ENCODE results near the gene ASCC1. TPM values are rescaled to one million over a fixed set of nuclear protein-coding genes. Genes with fewer than 3 reads are reported as not detected.
A peak's percentile ranks its signal among the peaks of the same experiment; 100 is the strongest.

Gene ASCC1
- total RNA-seq, 2 experiments from 2014 or later: 50.9 to 52.5 TPM

DNA sequence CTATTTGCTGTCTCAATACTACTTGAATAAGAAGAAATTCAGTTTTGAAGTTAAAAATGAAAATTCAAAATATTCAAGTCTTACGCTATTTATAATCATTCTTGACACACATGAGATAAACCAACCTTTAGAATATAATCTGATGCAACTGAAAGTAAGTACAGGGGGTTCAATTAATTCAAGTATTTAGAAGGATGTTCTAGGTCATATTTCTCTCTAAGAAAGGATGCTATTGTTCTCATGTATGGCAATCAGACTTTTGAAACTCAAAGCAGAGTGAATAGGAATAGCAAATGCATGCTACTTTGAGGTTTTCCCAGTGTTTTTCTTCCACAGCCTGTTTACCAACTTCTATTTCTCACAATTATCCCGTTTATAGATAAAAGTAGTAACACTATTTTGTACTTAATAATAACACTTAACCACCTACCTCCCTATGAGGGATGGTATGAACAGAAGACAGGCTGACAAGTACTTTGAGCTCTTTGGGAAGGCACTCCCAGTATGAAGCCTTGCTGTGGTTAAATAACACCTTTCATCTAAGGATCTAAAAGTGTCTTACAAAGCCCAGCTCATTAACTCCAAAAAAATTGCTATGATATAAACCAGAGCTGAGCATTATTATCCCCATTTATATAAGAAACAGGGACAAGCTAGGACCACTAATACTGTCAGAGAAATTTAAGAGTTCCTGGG lies 109.8 kb downstream of the ASCC1 start:
- ChIA-PET POLR2A (no interaction called here), CTCF (interaction anchor here (1.7 kb wide), 1 partner anchor 231 kb away, joined by 6 read pairs; no protein-coding TSS in a partner anchor)
- intact Hi-C loops (cut with micrococcal nuclease): loop anchor here (2.0 to 5.0 kb wide), 3 partner anchors 18 to 226 kb away; partner anchors contain the start of gene SPOCK2
- peaks cover 80% of the 10 kb centered on the region for H3K4me1 Mint-ChIP-seq (ENCODE audit: low read depth)
- peaks cover 20% of the 10 kb centered on the region for H3K36me3 Mint-ChIP-seq
- H3K27me3 Mint-ChIP-seq: no peaks in the 10 kb centered on the region
- H3K27ac Mint-ChIP-seq: peak overlapping the region; percentile 97
- H3K9me3 Mint-ChIP-seq: no peaks in the 10 kb centered on the region
- no peak for DNase-seq
- peak overlapping the region; percentile 76 for H3K4me3 Mint-ChIP-seq

DNA sequence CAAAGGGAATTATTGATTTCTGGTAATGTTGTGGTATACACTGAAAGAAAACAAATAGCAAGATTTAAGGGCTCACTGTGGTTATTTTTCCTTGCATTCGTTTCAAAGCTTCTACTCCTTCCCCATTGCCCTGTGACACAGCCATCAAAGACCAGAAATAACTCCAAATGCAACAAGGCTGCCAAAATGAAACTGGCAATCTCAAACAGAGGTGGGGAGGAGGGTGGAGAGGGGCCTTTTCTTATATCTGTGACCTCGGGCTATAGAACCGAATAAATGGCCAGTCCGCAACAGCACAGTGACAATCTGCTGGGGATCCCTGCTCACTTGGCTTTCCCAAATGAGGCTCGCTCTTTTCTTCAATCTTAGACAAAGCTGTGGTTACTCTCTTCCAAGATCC lies 110.4 kb downstream of the ASCC1 start:
- intact Hi-C loops (cut with micrococcal nuclease): loop anchor here (2.0 to 5.0 kb wide), 3 partner anchors 17 to 227 kb away; partner anchors contain the start of gene SPOCK2
- Mint-ChIP-seq H3K36me3 (peaks cover 21% of the 10 kb centered on the region), H3K4me1 (ENCODE audit: low read depth) (peaks cover 83% of the 10 kb centered on the region), H3K27ac (peak overlapping the region; percentile 97), H3K9me3 (no peaks in the 10 kb centered on the region), H3K4me3 (no peak overlapping the region), H3K27me3 (no peaks in the 10 kb centered on the region)
- DNase-seq: no peak
- CTCF ChIA-PET: interaction anchor here (1.1 kb wide), 1 partner anchor 57 kb away, joined by 3 read pairs; no protein-coding TSS in a partner anchor
- POLR2A ChIA-PET: no interaction called here

DNA sequence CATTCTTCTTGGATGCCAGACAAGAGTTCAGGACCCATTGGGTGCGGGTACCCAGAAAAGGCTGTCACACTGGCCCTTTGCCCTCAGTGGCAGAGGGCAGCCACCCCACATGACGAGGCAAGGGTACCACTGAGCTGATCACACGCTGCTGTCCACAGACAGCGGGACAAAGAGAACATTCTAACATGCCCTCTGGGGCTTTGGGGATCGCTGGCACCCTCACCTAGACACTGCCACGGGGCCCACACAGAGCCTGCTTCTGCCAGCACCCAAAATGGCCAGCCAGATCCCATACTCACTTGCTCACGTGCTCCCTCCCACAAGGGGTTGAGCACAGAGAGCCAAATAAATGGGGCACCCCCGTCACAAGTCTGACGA lies 111.0 kb downstream of the ASCC1 start:
- peak overlapping the region; percentile 97 for H3K27ac Mint-ChIP-seq
- POLR2A ChIA-PET: no interaction called here

DNA sequence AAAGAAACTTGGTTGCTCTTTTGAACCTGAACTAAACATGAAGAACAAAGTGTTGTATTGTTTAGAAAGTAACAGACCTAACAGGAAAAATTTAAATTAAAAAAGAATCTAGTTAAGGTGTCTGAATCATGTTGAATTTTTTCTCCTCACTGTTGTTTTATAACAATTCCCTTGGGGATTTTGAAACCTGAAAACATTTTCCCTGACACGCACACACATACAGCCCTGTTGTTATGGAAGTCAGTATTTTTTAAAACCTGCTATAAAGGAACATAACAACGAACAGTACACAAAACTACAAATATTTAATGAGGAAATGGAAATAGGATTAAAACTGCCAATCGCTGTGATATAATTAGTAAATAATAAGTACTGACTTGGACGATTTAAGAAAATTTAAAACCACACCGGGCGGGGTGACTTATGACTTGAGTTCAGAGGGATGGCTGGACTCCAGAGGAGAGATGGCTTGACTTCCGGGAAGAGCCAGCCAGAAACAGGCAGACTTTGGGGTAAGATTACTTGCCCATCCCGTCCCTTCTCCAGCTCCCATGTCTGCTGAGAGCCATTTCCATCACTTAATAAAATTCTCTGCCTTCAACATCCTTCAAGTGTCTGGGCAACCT lies 111.5 kb downstream of the ASCC1 start:
- no peaks in the 10 kb centered on the region for H3K9me3 Mint-ChIP-seq
- no peak overlapping the region for H3K4me3 Mint-ChIP-seq
- DNase-seq: no peak
- H3K27ac Mint-ChIP-seq: peak overlapping the region; percentile 97
- H3K27me3 Mint-ChIP-seq: no peaks in the 10 kb centered on the region
- peaks cover 23% of the 10 kb centered on the region for H3K36me3 Mint-ChIP-seq
- ChIA-PET POLR2A (no interaction called here), CTCF (interaction anchor here (1.1 kb wide), 1 partner anchor 56 kb away, joined by 3 read pairs; no protein-coding TSS in a partner anchor)
- intact Hi-C loops (cut with micrococcal nuclease): loop anchor here (5.0 kb wide), 2 partner anchors 58 to 228 kb away; no protein-coding TSS in a partner anchor
- peaks cover 76% of the 10 kb centered on the region for H3K4me1 Mint-ChIP-seq (ENCODE audit: low read depth)

More for the DNA sequence above, 111.0 kb downstream of the ASCC1 start:
- Mint-ChIP-seq H3K27me3 (no peaks in the 10 kb centered on the region), H3K9me3 (no peaks in the 10 kb centered on the region), H3K36me3 (peaks cover 23% of the 10 kb centered on the region), H3K4me3 (no peak overlapping the region), H3K4me1 (ENCODE audit: low read depth) (peaks cover 81% of the 10 kb centered on the region)
- CTCF ChIA-PET: interaction anchor here (1.1 kb wide), 1 partner anchor 57 kb away, joined by 3 read pairs; no protein-coding TSS in a partner anchor
- intact Hi-C loops (cut with micrococcal nuclease): loop anchor here (5.0 kb wide), 2 partner anchors 57 to 227 kb away; no protein-coding TSS in a partner anchor
- DNase-seq: no peak

DNA sequence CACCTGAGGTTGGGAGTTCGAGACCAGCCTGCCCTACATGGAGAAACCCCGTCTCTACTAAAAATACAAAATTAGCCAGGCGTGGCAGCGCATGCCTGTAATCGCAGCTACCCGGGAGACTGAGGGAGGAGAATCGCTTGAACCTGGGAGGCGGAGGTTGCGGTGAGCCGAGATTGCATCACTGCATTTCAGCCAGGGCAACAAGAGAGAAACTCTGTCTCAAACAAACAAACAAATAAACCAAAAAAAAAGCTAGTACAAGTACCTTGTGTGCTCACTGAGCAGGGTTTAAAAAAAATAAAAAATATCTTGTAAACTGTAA lies 116.5 kb downstream of the ASCC1 start:
- DNase-seq: no peak
- Mint-ChIP-seq H3K27ac (no peak overlapping the region), H3K27me3 (no peaks in the 10 kb centered on the region), H3K4me3 (no peak overlapping the region), H3K36me3 (peaks cover 36% of the 10 kb centered on the region), H3K4me1 (ENCODE audit: low read depth) (peaks cover 63% of the 10 kb centered on the region), H3K9me3 (no peaks in the 10 kb centered on the region)
- intact Hi-C loops (cut with micrococcal nuclease): no loop called here
- POLR2A ChIA-PET: interaction anchor here (1.0 kb wide), 1 partner anchor 10 kb away, joined by 5 read pairs; no protein-coding TSS in a partner anchor
- CTCF ChIA-PET: no interaction called here

DNA sequence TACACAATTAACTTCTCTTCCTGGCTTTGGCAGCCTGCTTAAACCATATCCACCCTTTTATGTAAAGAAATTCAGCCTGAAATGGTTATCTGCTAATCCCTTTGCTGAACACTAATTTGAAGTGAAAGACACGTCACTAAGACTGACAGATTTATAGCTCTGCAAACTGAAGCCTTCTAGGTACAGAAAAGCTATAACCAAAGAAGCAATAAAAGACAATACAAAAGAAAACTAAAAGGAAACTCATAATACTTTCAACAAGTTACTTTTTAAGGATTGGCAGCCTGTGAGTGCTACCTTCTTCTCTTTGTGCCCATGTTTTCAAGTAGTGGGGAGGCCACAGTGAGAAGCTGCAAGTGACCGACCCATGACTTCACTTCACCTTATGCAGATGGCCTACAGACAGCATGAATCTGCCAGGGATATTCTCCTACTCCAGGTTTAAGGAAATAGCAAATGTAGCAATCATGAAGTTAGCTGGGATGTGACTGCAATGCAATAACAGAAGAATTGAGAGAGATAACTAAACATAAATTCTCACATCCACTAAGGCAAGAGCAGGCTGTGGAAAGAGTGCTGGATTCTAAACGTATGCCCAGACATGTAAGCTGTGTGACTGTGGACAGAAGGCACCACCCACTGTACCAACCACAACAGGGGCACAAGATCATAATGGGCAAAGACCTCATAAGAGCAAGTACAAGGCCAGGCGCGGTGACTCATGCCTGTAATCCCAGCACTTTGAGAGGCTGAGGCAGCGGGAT lies 117.1 kb downstream of the ASCC1 start:
- intact Hi-C loops (cut with micrococcal nuclease): no loop called here
- Mint-ChIP-seq H3K27me3 (no peaks in the 10 kb centered on the region), H3K36me3 (peaks cover 37% of the 10 kb centered on the region), H3K9me3 (no peaks in the 10 kb centered on the region), H3K27ac (no peak overlapping the region), H3K4me3 (no peak overlapping the region), H3K4me1 (ENCODE audit: low read depth) (peaks cover 64% of the 10 kb centered on the region)
- DNase-seq: no peak
- POLR2A ChIA-PET: interaction anchor here (1.0 kb wide), 1 partner anchor 10 kb away, joined by 5 read pairs; no protein-coding TSS in a partner anchor
- CTCF ChIA-PET: interaction anchor here (0.7 kb wide), 1 partner anchor 10 kb away, joined by 3 read pairs; no protein-coding TSS in a partner anchor

DNA sequence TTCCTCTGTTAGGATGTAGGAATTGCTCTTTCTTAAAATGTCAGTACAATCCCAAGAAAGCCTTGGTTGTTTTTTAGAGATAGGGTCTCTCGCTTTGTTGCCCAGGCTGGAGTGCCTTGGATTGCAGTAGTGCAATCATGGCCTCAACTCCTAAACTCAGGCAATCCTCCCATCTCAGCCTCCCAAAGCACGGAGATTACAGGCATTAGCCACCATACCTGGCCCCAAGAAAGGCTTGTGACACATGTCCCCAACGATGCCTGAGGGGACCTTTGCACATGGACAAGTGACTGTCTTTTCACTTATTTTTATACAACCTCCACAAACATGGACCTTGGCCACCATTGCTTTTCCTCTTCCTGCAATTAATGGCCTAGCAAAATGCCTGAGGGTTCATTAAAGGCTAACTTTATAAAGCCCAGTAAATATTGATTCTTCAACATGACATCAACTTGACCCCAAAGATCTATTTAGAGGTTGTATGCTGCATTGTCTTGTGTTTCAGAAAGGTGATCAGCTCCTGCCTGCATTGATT lies 117.7 kb downstream of the ASCC1 start:
- intact Hi-C loops (cut with micrococcal nuclease): no loop called here
- no peak overlapping the region for H3K27ac Mint-ChIP-seq
- H3K4me1 Mint-ChIP-seq (ENCODE audit: low read depth): peaks cover 62% of the 10 kb centered on the region
- no peaks in the 10 kb centered on the region for H3K9me3 Mint-ChIP-seq
- CTCF ChIA-PET: interaction anchor here (0.7 kb wide), 1 partner anchor 10 kb away, joined by 3 read pairs; no protein-coding TSS in a partner anchor
- H3K36me3 Mint-ChIP-seq: peaks cover 33% of the 10 kb centered on the region
- DNase-seq: no peak
- H3K4me3 Mint-ChIP-seq: no peak overlapping the region
- H3K27me3 Mint-ChIP-seq: no peaks in the 10 kb centered on the region
- POLR2A ChIA-PET: interaction anchor here (1.0 kb wide), 1 partner anchor 9 kb away, joined by 5 read pairs; no protein-coding TSS in a partner anchor

DNA sequence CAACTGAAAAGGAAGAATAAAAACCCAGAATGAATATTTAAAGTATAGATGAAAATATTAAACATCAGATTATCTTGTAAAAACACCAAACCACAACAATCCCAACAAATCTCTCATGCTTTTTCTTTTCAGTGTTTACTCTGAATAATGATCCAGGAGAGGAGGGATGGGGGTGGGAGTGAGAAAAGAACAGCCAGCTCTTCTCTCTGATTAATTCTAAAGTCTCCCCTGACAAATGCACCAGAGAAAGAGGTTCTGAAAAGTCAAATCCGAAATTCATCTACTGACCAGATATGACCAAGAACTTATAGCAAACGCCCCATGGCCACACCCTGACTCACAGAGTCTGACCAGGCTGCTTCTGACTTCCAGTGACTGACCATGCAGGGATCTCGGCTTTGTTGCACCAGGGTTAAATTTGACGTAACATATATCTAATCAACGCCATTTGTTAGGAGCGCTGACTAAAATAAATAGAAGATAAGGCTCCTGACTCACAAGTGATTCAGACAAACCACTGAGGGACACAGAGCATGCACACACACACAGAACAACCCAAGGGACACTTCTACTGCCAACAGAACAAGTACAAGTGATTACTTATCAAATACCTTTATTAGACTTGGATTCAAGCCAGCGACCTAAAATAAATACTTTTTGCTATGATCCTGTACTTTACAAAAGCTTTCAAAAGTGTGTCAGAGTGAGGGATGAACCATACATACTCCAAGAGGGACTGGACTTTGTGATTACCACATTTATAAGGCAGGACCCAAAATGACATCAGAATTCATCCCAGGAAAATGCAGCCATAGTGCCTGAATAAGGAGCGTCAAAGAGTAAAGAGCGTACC lies 118.4 kb downstream of the ASCC1 start:
- peaks cover 62% of the 10 kb centered on the region for H3K4me1 Mint-ChIP-seq (ENCODE audit: low read depth)
- H3K4me3 Mint-ChIP-seq: no peak overlapping the region
- CTCF ChIA-PET: interaction anchor here (1.0 kb wide), 1 partner anchor 27 kb away, joined by 3 read pairs; no protein-coding TSS in a partner anchor
- DNase-seq: no peak
- H3K27ac Mint-ChIP-seq: peak overlapping the region; percentile 76
- no peaks in the 10 kb centered on the region for H3K27me3 Mint-ChIP-seq
- intact Hi-C loops (cut with micrococcal nuclease): loop anchor here (1.0 kb wide), 1 partner anchor 10 kb away; no protein-coding TSS in a partner anchor
- no peaks in the 10 kb centered on the region for H3K9me3 Mint-ChIP-seq
- POLR2A ChIA-PET: interaction anchor here (1.2 kb wide), 1 partner anchor 11 kb away, joined by 3 read pairs; no protein-coding TSS in a partner anchor
- H3K36me3 Mint-ChIP-seq: peaks cover 32% of the 10 kb centered on the region

DNA sequence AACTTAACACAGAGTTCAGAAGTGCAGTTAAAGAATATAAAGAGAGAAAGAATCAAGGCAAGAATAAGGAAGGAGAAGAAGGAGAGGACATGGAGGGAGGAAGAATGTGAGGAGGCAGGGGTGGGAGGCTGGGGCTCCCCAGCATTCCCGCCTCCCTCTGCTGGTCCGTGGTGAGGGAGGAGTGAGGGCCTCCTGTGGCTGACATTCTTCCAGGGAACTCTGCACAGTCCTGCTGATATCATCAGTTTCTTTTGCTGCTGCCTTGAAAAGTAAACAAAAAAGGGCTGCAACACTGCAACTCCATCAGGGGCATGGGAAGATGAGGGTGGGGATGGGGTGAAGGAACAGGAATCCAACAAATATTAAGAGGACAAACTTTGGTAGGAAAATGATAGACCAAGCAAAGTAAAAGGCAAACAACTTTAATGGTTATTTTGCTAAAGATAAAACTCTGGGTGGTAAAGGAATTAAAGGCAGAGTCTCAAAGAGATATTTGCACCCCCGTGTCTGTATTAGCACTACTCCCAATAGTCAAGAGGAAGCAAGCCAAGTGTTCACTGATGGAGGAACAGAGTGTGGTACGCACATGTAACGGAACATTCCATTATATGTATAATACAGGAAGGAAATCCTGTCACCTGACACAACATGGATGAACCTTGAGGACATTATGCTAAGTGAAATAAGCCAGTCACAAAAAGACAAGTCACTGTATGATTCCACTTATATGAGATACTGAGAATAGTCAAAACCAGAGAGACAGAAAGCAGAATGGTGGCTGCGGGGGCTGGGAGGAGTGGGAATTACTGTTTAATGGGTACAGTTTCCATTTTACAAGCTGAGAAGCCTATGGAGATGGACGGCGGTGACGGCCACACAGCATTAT lies 119.7 kb downstream of the ASCC1 start:
- Mint-ChIP-seq H3K36me3 (peaks cover 23% of the 10 kb centered on the region), H3K4me1 (ENCODE audit: low read depth) (peaks cover 55% of the 10 kb centered on the region), H3K9me3 (no peaks in the 10 kb centered on the region), H3K27ac (peak overlapping the region; percentile 76), H3K27me3 (no peaks in the 10 kb centered on the region), H3K4me3 (no peak overlapping the region)
- ChIA-PET POLR2A (interaction anchor here (0.6 to 1.2 kb wide), 3 partner anchors 9 to 12 kb away, joined by 3 read pairs; partner anchors contain the start of gene SPOCK2), CTCF (interaction anchor here (1.0 kb wide), 1 partner anchor 28 kb away, joined by 3 read pairs; no protein-coding TSS in a partner anchor)
- DNase-seq: peak; percentile 82
- intact Hi-C loops (cut with micrococcal nuclease): loop anchor here (1.0 kb wide), 1 partner anchor 8 kb away; the partner anchor contains the start of gene SPOCK2

DNA sequence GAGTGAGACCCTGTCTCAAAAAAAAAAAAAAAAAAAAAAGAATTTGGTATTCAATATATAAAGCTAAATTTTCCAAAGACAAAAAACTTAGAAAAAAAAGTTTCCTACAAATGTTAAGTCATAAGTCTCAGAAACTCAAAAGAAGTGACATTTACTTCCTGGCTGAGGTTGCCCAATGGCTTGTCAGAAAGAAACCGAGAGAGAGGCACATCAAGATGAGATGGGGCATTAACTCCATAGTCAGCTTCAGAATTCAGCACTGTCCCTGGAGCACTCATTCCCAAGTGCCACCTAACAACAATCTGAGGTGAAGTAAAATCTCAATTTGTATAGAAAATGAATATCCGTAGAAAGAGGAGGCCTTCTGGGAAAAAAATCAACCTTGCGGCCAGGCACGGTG lies 120.9 kb downstream of the ASCC1 start:
- DNase-seq: peak; percentile 55
- Mint-ChIP-seq H3K27me3 (no peaks in the 10 kb centered on the region), H3K4me1 (ENCODE audit: low read depth) (peaks cover 54% of the 10 kb centered on the region), H3K36me3 (peaks cover 20% of the 10 kb centered on the region), H3K27ac (peak overlapping the region; percentile 64), H3K9me3 (no peaks in the 10 kb centered on the region), H3K4me3 (peak overlapping the region; percentile 5)
- intact Hi-C loops (cut with micrococcal nuclease): no loop called here
- ChIA-PET CTCF (no interaction called here), POLR2A (interaction anchor here (1.0 kb wide), 1 partner anchor 166 kb away, joined by 3 read pairs; no protein-coding TSS in a partner anchor)
